ENCODE data around the gene SMYD2.

SMYD2 gene

DNA sequence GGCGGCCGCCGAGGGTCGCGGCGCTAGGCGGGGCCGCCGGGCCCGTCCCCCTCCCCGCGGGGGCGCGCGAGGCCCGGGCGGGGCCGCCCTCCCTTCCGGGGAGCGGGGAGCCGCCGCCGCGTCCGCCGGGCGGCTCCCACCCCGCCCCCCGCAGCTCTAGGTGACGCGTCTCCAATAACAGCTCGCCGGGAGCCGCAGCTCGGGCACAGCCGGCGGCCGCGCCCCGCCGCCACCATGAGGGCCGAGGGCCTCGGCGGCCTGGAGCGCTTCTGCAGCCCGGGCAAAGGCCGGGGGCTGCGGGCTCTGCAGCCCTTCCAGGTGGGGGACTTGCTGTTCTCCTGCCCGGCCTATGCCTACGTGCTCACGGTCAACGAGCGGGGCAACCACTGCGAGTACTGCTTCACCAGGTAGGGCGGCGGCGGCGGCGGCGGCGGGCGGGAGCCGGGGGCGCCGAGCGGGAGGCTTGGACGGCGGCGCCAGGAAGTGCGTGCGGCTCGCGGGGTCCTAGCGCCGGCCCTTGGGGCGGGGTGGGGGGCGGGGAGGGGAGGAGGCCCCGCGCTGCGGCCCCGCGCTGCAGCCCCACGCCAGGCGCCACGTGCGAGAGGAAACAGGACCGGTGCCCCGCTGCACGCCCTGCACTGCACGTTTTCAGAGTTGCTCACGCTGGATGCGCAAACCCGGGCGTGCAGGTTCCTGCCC is at the start of gene SMYD2:
TSS of gene SMYD2 (plus strand) at position 139 of the 699 bp plus-strand sequence. CDS start at position 235, 96 bp downstream.
- peak; percentile 57 for DNase-seq (ENCODE audit: low read depth)

GRCh38 chr1:214233856-214234634 is 46.9 kb upstream of the SMYD2 start:
- no peak for DNase-seq (ENCODE audit: low read depth)

DNA sequence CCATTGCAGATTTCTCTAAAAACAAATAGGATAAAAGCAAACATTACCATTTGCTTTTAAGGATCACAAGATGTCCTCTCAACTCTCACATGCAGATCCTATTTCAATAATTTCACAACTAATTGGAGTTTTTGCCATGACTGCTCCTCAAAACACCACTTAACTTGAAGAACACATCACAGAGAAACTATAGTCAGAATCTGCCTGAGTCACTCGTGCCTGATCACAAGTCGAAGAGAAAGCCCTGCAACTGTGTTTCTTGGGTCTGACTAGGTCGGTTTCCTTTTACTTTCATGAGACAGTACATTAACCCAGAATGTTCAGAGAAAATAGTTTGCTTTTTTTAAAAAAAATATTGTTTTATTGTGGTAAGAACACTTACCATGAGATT is 46.3 kb upstream of the SMYD2 start:
- DNase-seq (ENCODE audit: low read depth), result no peak

- DNase-seq (ENCODE audit: low read depth), result no peak
Measured at GRCh38 chr1:214236477-214236876, 44.5 kb upstream of the SMYD2 start.

GRCh38 chr1:214241060-214241459 is 39.9 kb upstream of the SMYD2 start:
- no peak for DNase-seq (ENCODE audit: low read depth)

- DNase-seq (ENCODE audit: low read depth), result no peak
Measured at GRCh38 chr1:214244252-214244651, 36.7 kb upstream of the SMYD2 start.

DNA sequence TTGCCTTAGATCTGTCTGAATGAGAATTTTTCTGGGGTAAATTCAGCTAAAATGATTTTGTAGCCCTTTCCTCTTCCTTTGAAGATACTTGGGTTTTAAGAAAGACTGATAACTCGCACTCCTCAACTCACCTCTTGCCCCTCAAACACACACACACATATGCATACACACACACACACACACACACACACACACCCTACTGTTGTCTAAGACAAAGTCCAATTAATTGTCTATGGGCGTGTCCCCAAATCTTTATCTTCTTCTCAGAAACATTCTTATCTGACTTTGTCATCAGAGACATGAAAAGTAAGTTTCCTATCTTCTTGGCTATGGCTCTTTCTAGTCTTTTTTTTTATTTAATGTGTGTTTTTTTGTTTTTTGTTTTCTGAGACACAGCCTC is 36.1 kb upstream of the SMYD2 start:
- DNase-seq (ENCODE audit: low read depth), result no peak

- DNase-seq (ENCODE audit: low read depth), result no peak
Measured at GRCh38 chr1:214247501-214248041, 33.4 kb upstream of the SMYD2 start.

GRCh38 chr1:214248311-214249085 is 32.5 kb upstream of the SMYD2 start:
- DNase-seq (ENCODE audit: low read depth), result no peak

GRCh38 chr1:214249651-214250050 is 31.3 kb upstream of the SMYD2 start:
- DNase-seq (ENCODE audit: low read depth), result no peak

- no peak for DNase-seq (ENCODE audit: low read depth)
Measured at GRCh38 chr1:214251354-214251753, 29.6 kb upstream of the SMYD2 start.

DNA sequence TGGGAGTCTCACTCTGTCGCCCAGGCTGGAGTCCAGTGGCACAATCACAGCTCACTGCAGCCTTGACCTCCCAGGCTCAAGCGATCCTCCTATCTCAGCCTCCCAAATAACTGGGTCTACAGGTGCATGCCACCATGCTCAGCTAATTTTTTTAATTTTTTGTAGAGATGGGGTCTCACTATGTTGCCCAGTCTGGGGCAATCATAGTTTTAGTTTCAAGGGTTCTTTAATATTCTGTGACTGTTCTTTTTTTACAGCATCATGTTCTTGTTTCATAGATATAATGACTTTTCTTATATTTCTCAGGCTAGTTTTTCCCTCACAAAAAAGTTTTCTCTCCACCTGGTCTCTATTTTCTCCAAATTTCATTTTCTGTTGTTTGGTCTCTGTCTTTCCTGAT is 25.4 kb upstream of the SMYD2 start:
- no peak for DNase-seq (ENCODE audit: low read depth)

GRCh38 chr1:214259353-214259977 is 21.5 kb upstream of the SMYD2 start:
- no peak for DNase-seq (ENCODE audit: low read depth)

DNA sequence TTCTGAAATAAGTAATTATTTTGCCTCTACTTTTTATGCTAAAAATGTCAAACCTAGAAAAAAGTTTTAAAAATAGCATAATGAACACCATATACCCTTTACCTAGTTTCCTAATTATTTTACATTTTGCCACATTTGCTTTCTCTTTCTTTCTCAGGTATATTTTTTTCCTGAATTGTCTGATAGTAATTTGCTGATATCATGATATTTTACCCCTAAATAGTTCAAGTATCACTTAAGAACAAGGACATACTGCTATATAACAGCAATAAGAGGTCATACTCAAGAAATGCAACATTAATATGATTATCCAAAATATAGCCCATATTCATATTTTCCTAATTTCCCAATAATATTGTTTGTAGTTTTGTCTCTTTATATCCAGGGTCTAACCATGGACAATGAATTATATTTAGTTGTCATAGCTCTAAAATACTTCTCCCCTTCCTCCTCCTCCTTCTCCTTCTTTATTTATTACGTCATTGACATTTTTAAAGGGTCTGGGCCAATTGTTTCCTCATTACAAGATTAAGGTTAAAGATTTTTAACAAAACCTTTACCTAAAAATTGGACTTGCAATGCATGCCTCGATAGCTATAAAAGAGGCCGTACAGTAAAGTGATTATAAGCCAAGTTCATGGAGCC is 20.3 kb upstream of the SMYD2 start:
- no peak for DNase-seq (ENCODE audit: low read depth)

- peak; percentile 68 for DNase-seq (ENCODE audit: low read depth)
Measured at GRCh38 chr1:214261206-214262123, 19.5 kb upstream of the SMYD2 start.

DNA sequence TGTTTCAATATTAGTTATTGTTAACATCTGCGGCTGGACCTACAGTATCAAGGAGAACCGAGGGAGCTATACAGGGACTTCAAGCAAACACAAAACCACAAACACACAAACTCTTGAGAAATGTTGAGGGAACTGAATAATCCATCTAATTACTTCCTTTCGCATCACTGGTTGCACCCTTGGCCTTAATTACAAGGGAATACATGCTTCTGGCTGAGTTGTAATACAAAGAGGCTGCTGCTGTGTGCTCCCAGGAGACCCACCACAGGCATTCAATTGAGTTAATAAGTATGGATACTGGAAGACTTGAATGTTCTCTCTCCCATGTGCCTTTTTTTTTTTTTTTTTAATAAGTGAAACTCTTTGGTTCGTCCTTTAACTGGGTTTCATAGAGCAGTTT is 16.8 kb upstream of the SMYD2 start:
- DNase-seq (ENCODE audit: low read depth), result no peak

GRCh38 chr1:214264976-214265375 is 16.0 kb upstream of the SMYD2 start:
- no peak for DNase-seq (ENCODE audit: low read depth)

DNA sequence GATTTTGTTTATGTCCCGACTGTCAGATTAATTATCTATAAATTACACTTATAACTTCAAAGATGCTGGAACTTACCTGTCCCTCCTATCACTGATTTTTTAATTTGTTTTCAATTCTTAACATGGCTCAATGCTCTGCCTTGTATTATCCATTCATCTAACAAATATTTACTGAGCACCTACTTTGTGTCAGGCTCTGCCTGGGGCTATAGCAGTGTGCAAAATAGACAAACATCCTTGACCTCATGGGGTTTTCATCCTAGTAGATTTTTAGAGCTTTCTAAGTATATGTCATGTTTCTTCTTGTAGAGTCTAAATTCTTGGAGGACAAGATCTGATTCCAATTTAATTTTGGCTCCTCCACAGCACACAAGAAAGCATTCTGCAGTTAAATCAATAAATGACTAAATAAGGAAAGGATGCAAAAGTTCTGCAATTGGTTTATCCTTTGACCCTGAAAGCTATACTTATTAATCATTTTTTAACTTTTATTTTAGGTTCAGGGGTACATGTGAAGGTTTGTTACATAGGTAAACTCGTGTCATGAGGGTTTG is 10.8 kb upstream of the SMYD2 start:
- no peak for DNase-seq (ENCODE audit: low read depth)

- no peak for DNase-seq (ENCODE audit: low read depth)
Measured at GRCh38 chr1:214271174-214271858, 9.6 kb upstream of the SMYD2 start.

Data from activated T-helper 9 cell treated with anti-CD3 and anti-CD28 coated beads, Interleukin-2, amount 50 U/mL, for 16 hours (primary cell).